ENCODE measurements around the gene SLCO2B1.

Gene SLCO2B1

GRCh38 chr11:75155570-75156422 is 4.9 kb downstream of the SLCO2B1 start:
- no peaks in the 10 kb centered on the region for H3K9me3 ChIP-seq (replicated peaks; ENCODE audit: low read length)
- H3K4me1 ChIP-seq (ENCODE audit: control insufficient read depth, insufficient read depth, low read length), result no peaks in the 10 kb centered on the region
- H3K36me3 ChIP-seq (ENCODE audit: insufficient read depth, low read length), result no peaks in the 10 kb centered on the region
- H3K4me2 ChIP-seq (ENCODE audit: low read length), result no peak overlapping the region
- H3K4me3 ChIP-seq (ENCODE audit: low read length), result no peak overlapping the region
- H3K27me3 ChIP-seq (ENCODE audit: control insufficient read depth, insufficient read depth, low read length), result peaks cover 65% of the 10 kb centered on the region
- no peak overlapping the region for H3K9ac ChIP-seq (ENCODE audit: low read depth, low read length)

GRCh38 chr11:75158241-75158640 is 7.3 kb downstream of the SLCO2B1 start:
- no peaks in the 10 kb centered on the region for H3K4me1 ChIP-seq (ENCODE audit: control insufficient read depth, insufficient read depth, low read length)
- H3K9me3 ChIP-seq (replicated peaks; ENCODE audit: low read length), result no peaks in the 10 kb centered on the region
- peaks cover 60% of the 10 kb centered on the region for H3K27me3 ChIP-seq (ENCODE audit: control insufficient read depth, insufficient read depth, low read length)
- no peaks in the 10 kb centered on the region for H3K36me3 ChIP-seq (ENCODE audit: insufficient read depth, low read length)
- no peak overlapping the region for H3K9ac ChIP-seq (ENCODE audit: low read depth, low read length)
- H3K4me3 ChIP-seq (ENCODE audit: low read length), result no peak overlapping the region
- H3K4me2 ChIP-seq (ENCODE audit: low read length), result no peak overlapping the region

- Histone ChIP-seq H3K36me3 (ENCODE audit: insufficient read depth, low read length) (no peaks in the 10 kb centered on the region), H3K4me3 (ENCODE audit: low read length) (no peak overlapping the region), H3K4me1 (ENCODE audit: control insufficient read depth, insufficient read depth, low read length) (no peaks in the 10 kb centered on the region), H3K4me2 (ENCODE audit: low read length) (no peak overlapping the region), H3K9me3 (replicated peaks; ENCODE audit: low read length) (no peaks in the 10 kb centered on the region), H3K27me3 (ENCODE audit: control insufficient read depth, insufficient read depth, low read length) (peaks cover 60% of the 10 kb centered on the region), H3K9ac (ENCODE audit: low read depth, low read length) (no peak overlapping the region)
Observed at GRCh38 chr11:75158696-75159150, 7.8 kb downstream of the SLCO2B1 start.

- H3K9me3 ChIP-seq (replicated peaks; ENCODE audit: low read length), result no peaks in the 10 kb centered on the region
- H3K27me3 ChIP-seq (ENCODE audit: control insufficient read depth, insufficient read depth, low read length), result peaks cover 66% of the 10 kb centered on the region
Observed at GRCh38 chr11:75159151-75159953, 8.4 kb downstream of the SLCO2B1 start.

GRCh38 chr11:75160220-75160757 is 9.4 kb downstream of the SLCO2B1 start:
- H3K9me3 ChIP-seq (replicated peaks; ENCODE audit: low read length), result no peaks in the 10 kb centered on the region
- no peaks in the 10 kb centered on the region for H3K36me3 ChIP-seq (ENCODE audit: insufficient read depth, low read length)
- H3K9ac ChIP-seq (ENCODE audit: low read depth, low read length), result no peak overlapping the region
- no peaks in the 10 kb centered on the region for H3K4me1 ChIP-seq (ENCODE audit: control insufficient read depth, insufficient read depth, low read length)
- no peak overlapping the region for H3K4me3 ChIP-seq (ENCODE audit: low read length)
- H3K4me2 ChIP-seq (ENCODE audit: low read length), result no peak overlapping the region
- peaks cover 66% of the 10 kb centered on the region for H3K27me3 ChIP-seq (ENCODE audit: control insufficient read depth, insufficient read depth, low read length)

More at GRCh38 chr11:75159151-75159953, 8.4 kb downstream of the SLCO2B1 start:
- Histone ChIP-seq H3K36me3 (ENCODE audit: insufficient read depth, low read length) (no peaks in the 10 kb centered on the region), H3K4me3 (ENCODE audit: low read length) (no peak overlapping the region), H3K9ac (ENCODE audit: low read depth, low read length) (no peak overlapping the region), H3K4me1 (ENCODE audit: control insufficient read depth, insufficient read depth, low read length) (no peaks in the 10 kb centered on the region), H3K4me2 (ENCODE audit: low read length) (no peak overlapping the region)

GRCh38 chr11:75160880-75161279 is 10.0 kb downstream of the SLCO2B1 start:
- H3K27me3 ChIP-seq (ENCODE audit: control insufficient read depth, insufficient read depth, low read length), result peaks cover 69% of the 10 kb centered on the region
- no peaks in the 10 kb centered on the region for H3K4me1 ChIP-seq (ENCODE audit: control insufficient read depth, insufficient read depth, low read length)
- no peak overlapping the region for H3K4me2 ChIP-seq (ENCODE audit: low read length)
- no peaks in the 10 kb centered on the region for H3K36me3 ChIP-seq (ENCODE audit: insufficient read depth, low read length)
- H3K9me3 ChIP-seq (replicated peaks; ENCODE audit: low read length), result no peaks in the 10 kb centered on the region
- H3K4me3 ChIP-seq (ENCODE audit: low read length), result no peak overlapping the region
- H3K9ac ChIP-seq (ENCODE audit: low read depth, low read length), result no peak overlapping the region

GRCh38 chr11:75161506-75162095 is 10.7 kb downstream of the SLCO2B1 start:
- no peak overlapping the region for H3K4me2 ChIP-seq (ENCODE audit: low read length)
- H3K36me3 ChIP-seq (ENCODE audit: insufficient read depth, low read length), result no peaks in the 10 kb centered on the region
- H3K9ac ChIP-seq (ENCODE audit: low read depth, low read length), result no peak overlapping the region
- no peak overlapping the region for H3K4me3 ChIP-seq (ENCODE audit: low read length)
- H3K9me3 ChIP-seq (replicated peaks; ENCODE audit: low read length), result no peaks in the 10 kb centered on the region
- peaks cover 69% of the 10 kb centered on the region for H3K27me3 ChIP-seq (ENCODE audit: control insufficient read depth, insufficient read depth, low read length)
- no peaks in the 10 kb centered on the region for H3K4me1 ChIP-seq (ENCODE audit: control insufficient read depth, insufficient read depth, low read length)

- no peak overlapping the region for H3K9ac ChIP-seq (ENCODE audit: low read depth, low read length)
- H3K27me3 ChIP-seq (ENCODE audit: control insufficient read depth, insufficient read depth, low read length), result peaks cover 71% of the 10 kb centered on the region
- H3K36me3 ChIP-seq (ENCODE audit: insufficient read depth, low read length), result no peaks in the 10 kb centered on the region
- H3K4me1 ChIP-seq (ENCODE audit: control insufficient read depth, insufficient read depth, low read length), result no peaks in the 10 kb centered on the region
- H3K4me3 ChIP-seq (ENCODE audit: low read length), result no peak overlapping the region
- no peaks in the 10 kb centered on the region for H3K9me3 ChIP-seq (replicated peaks; ENCODE audit: low read length)
- no peak overlapping the region for H3K4me2 ChIP-seq (ENCODE audit: low read length)
Observed at GRCh38 chr11:75162954-75163353, 12.0 kb downstream of the SLCO2B1 start.

- H3K4me3 ChIP-seq (ENCODE audit: low read length), result no peak overlapping the region
- H3K27me3 ChIP-seq (ENCODE audit: control insufficient read depth, insufficient read depth, low read length), result peaks cover 83% of the 10 kb centered on the region
- no peaks in the 10 kb centered on the region for H3K9me3 ChIP-seq (replicated peaks; ENCODE audit: low read length)
- no peaks in the 10 kb centered on the region for H3K4me1 ChIP-seq (ENCODE audit: control insufficient read depth, insufficient read depth, low read length)
- H3K9ac ChIP-seq (ENCODE audit: low read depth, low read length), result no peak overlapping the region
- no peak overlapping the region for H3K4me2 ChIP-seq (ENCODE audit: low read length)
- H3K36me3 ChIP-seq (ENCODE audit: insufficient read depth, low read length), result no peaks in the 10 kb centered on the region
Observed at GRCh38 chr11:75163921-75164849, 13.3 kb downstream of the SLCO2B1 start.

- Histone ChIP-seq H3K9ac (ENCODE audit: low read depth, low read length) (no peak overlapping the region), H3K4me3 (ENCODE audit: low read length) (no peak overlapping the region), H3K36me3 (ENCODE audit: insufficient read depth, low read length) (no peaks in the 10 kb centered on the region), H3K27me3 (ENCODE audit: control insufficient read depth, insufficient read depth, low read length) (peaks cover 83% of the 10 kb centered on the region), H3K4me2 (ENCODE audit: low read length) (no peak overlapping the region), H3K4me1 (ENCODE audit: control insufficient read depth, insufficient read depth, low read length) (no peaks in the 10 kb centered on the region), H3K9me3 (replicated peaks; ENCODE audit: low read length) (no peaks in the 10 kb centered on the region)
Observed at GRCh38 chr11:75165721-75166120, 14.8 kb downstream of the SLCO2B1 start.

Data from skeletal muscle satellite cell (primary cell).